SIG-M5 treated with dmso at 0.1 percent for 504 hours (cell line): ENCODE results near the gene SYT3.
"Not testable (repeated sequence)": the region's sequence is repeated elsewhere in the genome, so short reads cannot be mapped to it uniquely, and the experiment has no call there.

Experiments used
- DNase-seq: peaks from one replicate; lab custom pipeline; 2025; ENCODE audit not compliant: unreplicated experiment; lab: John Stamatoyannopoulos, UW

The SYT3 gene

GRCh38 chr19:50606059-50606836 is 33.4 kb downstream of the SYT3 start:
- DNase-seq: not testable (repeated sequence)

GRCh38 chr19:50604264-50605073 is 35.2 kb downstream of the SYT3 start:
- not testable (repeated sequence) for DNase-seq

GRCh38 chr19:50602935-50603334 is 36.7 kb downstream of the SYT3 start:
- no peak for DNase-seq

GRCh38 chr19:50602496-50602895 is 37.2 kb downstream of the SYT3 start:
- no peak for DNase-seq

GRCh38 chr19:50602089-50602422 is 37.6 kb downstream of the SYT3 start:
- no peak for DNase-seq

- DNase-seq: no peak
Observed at GRCh38 chr19:50601407-50602088, 38.1 kb downstream of the SYT3 start.

GRCh38 chr19:50599427-50599826 is 40.3 kb downstream of the SYT3 start:
- no peak for DNase-seq

GRCh38 chr19:50590191-50590590 is 49.5 kb downstream of the SYT3 start:
- DNase-seq: no peak

GRCh38 chr19:50581795-50582660 is 57.7 kb downstream of the SYT3 start:
- not testable (repeated sequence) for DNase-seq

- DNase-seq: no peak
Observed at GRCh38 chr19:50580970-50581634, 58.6 kb downstream of the SYT3 start.

- no peak for DNase-seq
Observed at GRCh38 chr19:50580240-50580639, 59.4 kb downstream of the SYT3 start.

GRCh38 chr19:50576769-50577168 is 62.9 kb downstream of the SYT3 start:
- DNase-seq: not testable (repeated sequence)

- no peak for DNase-seq
Observed at GRCh38 chr19:50573741-50574461, 65.8 kb downstream of the SYT3 start.
